Cardiac muscle cell (in vitro differentiated cells and primary cell): ENCODE measurements around the gene VWA8. TPM values are rescaled to one million over a fixed set of nuclear protein-coding genes. Genes with fewer than 3 reads are reported as not detected.
A peak's percentile ranks its signal among the peaks of the same experiment; 100 is the strongest.

Source experiments
- DNase-seq, 2 donors: peaks; one replicate each; pipeline versions ENCODE4 v3.0.0 to v3.0.0-alpha.2; 2010 to 2017; ENCODE audit warnings: low read depth in 1 of 2, low spot score in 1 of 2
- H3K27ac ChIP-seq: fragments of 200-600 bp; sonication (generic); 2 replicates; pipeline ENCODE4 v1.5.1; 2016
- H3K27me3 ChIP-seq: fragments of 200-600 bp; sonication (generic); 2 replicates; pipeline ENCODE4 v1.6.0; 2016; ENCODE audit warnings: control low read depth
- H3K36me3 ChIP-seq: fragments of 200-600 bp; sonication (generic); 2 replicates; pipeline ENCODE4 v1.5.1; 2016; ENCODE audit warnings: control low read depth
- H3K4me1 ChIP-seq: fragments of 200-600 bp; sonication (generic); 2 replicates; pipeline ENCODE4 v1.8.1; 2017; ENCODE audit warnings: low read depth, mild to moderate bottlenecking, mixed run types
- H3K4me3 ChIP-seq: fragments of 200-600 bp; sonication (generic); 2 replicates; pipeline ENCODE4 v1.5.1; 2016; ENCODE audit warnings: mild to moderate bottlenecking
- H3K9me3 ChIP-seq: fragments of 200-600 bp; sonication (generic); 2 replicates; pipeline ENCODE4 v1.5.1; 2017; ENCODE audit warnings: low read depth, mild to moderate bottlenecking, control low read depth
- CTCF ChIP-seq: IDR thresholded peaks from 2 replicates; pipeline ENCODE4 v1.5.1; 2012; ENCODE audit warnings: low read depth, mild to moderate bottlenecking, low read length
- polyA plus RNA-seq: library from polyadenylated mRNA; unstranded; fragments of >200 nt; fragmentation: Nextera tagmentation; extraction: Ambion mirVana; gene quantifications from 2 replicates; pipeline ENCODE4 v1.2.1, GENCODE V29; 2016
- total RNA-seq: library from RNA; depleted of rRNA; stranded (reverse); fragments of >200 nt; gene quantifications from 2 replicates; pipeline ENCODE4 v1.2.3, GENCODE V29; 2016

VWA8 gene
- total and polyA plus RNA-seq, 2 experiments from 2014 or later: 9.4 to 22.9 TPM

- Histone ChIP-seq H3K4me3 (no peak overlapping the region), H3K27me3 (no peaks in the 10 kb centered on the region), H3K4me1 (no peaks in the 10 kb centered on the region), H3K36me3 (no peaks in the 10 kb centered on the region), H3K27ac (no peak overlapping the region), H3K9me3 (no peaks in the 10 kb centered on the region)
- DNase-seq: no peak
- TF ChIP-seq CTCF: no peak
Measured at GRCh38 chr13:41660411-41660810, 300.5 kb downstream of the VWA8 start.

- peak; percentile 11 for TF ChIP-seq CTCF
- H3K4me3 ChIP-seq: no peak overlapping the region
- H3K27me3 ChIP-seq: no peaks in the 10 kb centered on the region
- peak in 1 of 2 donors; percentile 76 for DNase-seq
- no peaks in the 10 kb centered on the region for H3K36me3 ChIP-seq
- no peaks in the 10 kb centered on the region for H3K9me3 ChIP-seq
- H3K4me1 ChIP-seq: no peaks in the 10 kb centered on the region
- no peak overlapping the region for H3K27ac ChIP-seq
Measured at GRCh38 chr13:41658057-41658661, 302.8 kb downstream of the VWA8 start.

GRCh38 chr13:41655997-41656396 lies 304.9 kb downstream of the VWA8 start:
- H3K9me3 ChIP-seq: no peaks in the 10 kb centered on the region
- no peak overlapping the region for H3K27ac ChIP-seq
- H3K27me3 ChIP-seq: no peaks in the 10 kb centered on the region
- no peaks in the 10 kb centered on the region for H3K36me3 ChIP-seq
- no peaks in the 10 kb centered on the region for H3K4me1 ChIP-seq
- no peak for TF ChIP-seq CTCF
- no peak for DNase-seq
- no peak overlapping the region for H3K4me3 ChIP-seq

- no peak for TF ChIP-seq CTCF
- Histone ChIP-seq H3K27me3 (no peaks in the 10 kb centered on the region), H3K4me3 (no peak overlapping the region), H3K27ac (no peak overlapping the region), H3K4me1 (no peaks in the 10 kb centered on the region), H3K9me3 (no peaks in the 10 kb centered on the region), H3K36me3 (no peaks in the 10 kb centered on the region)
- no peak for DNase-seq
Measured at GRCh38 chr13:41654796-41655195, 306.1 kb downstream of the VWA8 start.

- peak; percentile 54 for TF ChIP-seq CTCF
- Histone ChIP-seq H3K27me3 (no peaks in the 10 kb centered on the region), H3K27ac (no peak overlapping the region), H3K9me3 (no peaks in the 10 kb centered on the region), H3K4me1 (no peaks in the 10 kb centered on the region), H3K4me3 (no peak overlapping the region), H3K36me3 (no peaks in the 10 kb centered on the region)
- DNase-seq: peak; percentile 14 to 76
Measured at GRCh38 chr13:41652735-41653361, 308.1 kb downstream of the VWA8 start.
